Chondrocyte (in vitro differentiated cells): ENCODE results near the gene ENTPD3. TPM values are rescaled to one million over a fixed set of nuclear protein-coding genes. Genes with fewer than 3 reads are reported as not detected.

ENCODE experiments used
- DNase-seq: peaks from one replicate; pipeline ENCODE4 v3.0.0; 2021; ENCODE audit warnings: mixed read lengths, low spot score
- H3K27ac Mint-ChIP-seq: one replicate; pipeline ENCODE4 v1.8.0; 2021; ENCODE audit warnings: mild to moderate bottlenecking, moderate library complexity, mixed read lengths; ENCODE audit not compliant: unreplicated experiment
- H3K27me3 Mint-ChIP-seq: 2 replicates; pipeline ENCODE4 v1.8.0; 2021; ENCODE audit warnings: low read depth, mixed read lengths
- H3K36me3 Mint-ChIP-seq: 2 replicates; pipeline ENCODE4 v1.8.0; 2021; ENCODE audit warnings: low read depth, mixed read lengths
- H3K4me1 Mint-ChIP-seq: 2 replicates; pipeline ENCODE4 v1.8.0; 2021; ENCODE audit warnings: low read depth, mild to moderate bottlenecking, mixed read lengths
- H3K4me3 Mint-ChIP-seq: one replicate; pipeline ENCODE4 v1.8.0; 2021; ENCODE audit warnings: mild to moderate bottlenecking, moderate library complexity, mixed read lengths; ENCODE audit not compliant: unreplicated experiment
- H3K9me3 Mint-ChIP-seq: 2 replicates; pipeline ENCODE4 v1.8.0; 2021; ENCODE audit warnings: low read depth, mixed read lengths
- total RNA-seq: library from RNA; stranded (reverse); gene quantifications from 3 replicates; pipeline ENCODE4 v1.2.1, GENCODE V29; 2021
- TF ChIP-seq, protein P1 (sequence below): fragments of 200-600 bp; sonication (generic); IDR thresholded peaks from 2 replicates; pipeline ENCODE4 v1.5.0; 2021; ENCODE audit warnings: antibody characterized with exemption, mild to moderate bottlenecking, moderate library complexity

The ENTPD3 gene
- total RNA-seq, 1 donor from 2014 or later: 0.15 TPM

DNA sequence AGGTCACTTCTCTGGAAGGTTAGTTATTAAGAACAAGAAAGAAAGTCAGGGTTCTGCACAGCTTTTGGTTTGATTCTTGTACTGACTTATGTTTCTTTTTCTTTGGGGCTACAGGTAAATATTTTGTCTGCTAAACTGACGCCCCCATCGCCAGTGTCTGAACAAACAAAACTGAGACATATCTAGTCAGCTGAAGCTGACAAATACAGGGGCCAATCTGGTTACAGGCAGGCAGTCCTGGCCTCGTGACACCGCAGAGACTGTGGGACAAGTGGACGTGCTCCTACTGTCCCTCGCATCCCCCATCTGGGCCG is 65.5 kb downstream of the ENTPD3 start:
- Mint-ChIP-seq H3K9me3 (no peaks in the 10 kb centered on the region), H3K27me3 (no peaks in the 10 kb centered on the region), H3K27ac (peak overlapping the region; percentile 99), H3K4me3 (peak overlapping the region; percentile 97), H3K4me1 (peaks cover 30% of the 10 kb centered on the region), H3K36me3 (no peaks in the 10 kb centered on the region)
- TF ChIP-seq, protein P1, sequence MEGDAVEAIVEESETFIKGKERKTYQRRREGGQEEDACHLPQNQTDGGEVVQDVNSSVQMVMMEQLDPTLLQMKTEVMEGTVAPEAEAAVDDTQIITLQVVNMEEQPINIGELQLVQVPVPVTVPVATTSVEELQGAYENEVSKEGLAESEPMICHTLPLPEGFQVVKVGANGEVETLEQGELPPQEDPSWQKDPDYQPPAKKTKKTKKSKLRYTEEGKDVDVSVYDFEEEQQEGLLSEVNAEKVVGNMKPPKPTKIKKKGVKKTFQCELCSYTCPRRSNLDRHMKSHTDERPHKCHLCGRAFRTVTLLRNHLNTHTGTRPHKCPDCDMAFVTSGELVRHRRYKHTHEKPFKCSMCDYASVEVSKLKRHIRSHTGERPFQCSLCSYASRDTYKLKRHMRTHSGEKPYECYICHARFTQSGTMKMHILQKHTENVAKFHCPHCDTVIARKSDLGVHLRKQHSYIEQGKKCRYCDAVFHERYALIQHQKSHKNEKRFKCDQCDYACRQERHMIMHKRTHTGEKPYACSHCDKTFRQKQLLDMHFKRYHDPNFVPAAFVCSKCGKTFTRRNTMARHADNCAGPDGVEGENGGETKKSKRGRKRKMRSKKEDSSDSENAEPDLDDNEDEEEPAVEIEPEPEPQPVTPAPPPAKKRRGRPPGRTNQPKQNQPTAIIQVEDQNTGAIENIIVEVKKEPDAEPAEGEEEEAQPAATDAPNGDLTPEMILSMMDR: no peak
- no peak for DNase-seq

DNA sequence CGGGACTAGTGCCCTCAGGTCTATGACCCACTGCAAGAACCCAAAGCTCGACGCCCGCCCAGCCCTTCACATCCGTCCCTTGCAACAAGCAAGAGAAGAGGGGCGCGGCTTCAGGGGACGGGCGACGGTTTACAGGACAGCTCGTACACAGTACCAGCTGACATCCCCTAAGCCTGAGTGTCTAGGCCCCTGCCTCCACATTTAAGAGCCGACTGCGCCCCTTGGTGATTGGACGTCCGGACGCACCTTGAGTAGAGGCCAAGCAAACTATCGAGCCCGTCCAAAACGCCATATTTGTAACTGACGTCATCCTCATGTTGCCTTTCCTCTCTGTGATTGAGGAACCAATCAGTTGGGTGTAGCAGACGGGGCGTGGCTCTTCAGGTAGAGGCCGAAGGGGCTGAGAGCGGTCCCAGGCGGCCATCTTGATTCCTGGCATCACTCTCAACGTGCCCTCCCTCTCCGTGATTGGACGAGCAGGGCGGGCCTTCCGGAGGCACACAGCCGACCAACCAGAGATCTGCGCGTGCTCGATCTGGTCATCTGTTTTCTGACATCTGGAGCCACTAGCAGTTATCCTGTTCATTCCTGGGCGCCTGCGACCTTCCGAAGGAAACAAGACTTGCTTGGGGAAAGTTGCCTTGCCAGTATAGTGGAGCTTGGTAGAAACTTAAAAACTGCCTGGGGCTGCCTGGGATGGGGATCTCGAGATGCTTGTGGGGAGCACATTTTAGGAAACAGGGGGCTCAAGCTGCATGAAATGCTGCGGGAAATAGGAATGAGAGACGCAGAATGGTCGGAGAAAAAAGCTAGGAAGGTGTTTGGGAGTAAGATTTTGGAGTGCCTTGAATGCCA is 66.1 kb downstream of the ENTPD3 start:
- Mint-ChIP-seq H3K36me3 (peaks cover 5% of the 10 kb centered on the region), H3K4me3 (peak overlapping the region; percentile 97), H3K4me1 (peaks cover 36% of the 10 kb centered on the region), H3K9me3 (no peaks in the 10 kb centered on the region), H3K27me3 (no peaks in the 10 kb centered on the region), H3K27ac (peak overlapping the region; percentile 99)
- TF ChIP-seq, protein P1: peak; percentile 10
- peak; percentile 99 for DNase-seq

DNA sequence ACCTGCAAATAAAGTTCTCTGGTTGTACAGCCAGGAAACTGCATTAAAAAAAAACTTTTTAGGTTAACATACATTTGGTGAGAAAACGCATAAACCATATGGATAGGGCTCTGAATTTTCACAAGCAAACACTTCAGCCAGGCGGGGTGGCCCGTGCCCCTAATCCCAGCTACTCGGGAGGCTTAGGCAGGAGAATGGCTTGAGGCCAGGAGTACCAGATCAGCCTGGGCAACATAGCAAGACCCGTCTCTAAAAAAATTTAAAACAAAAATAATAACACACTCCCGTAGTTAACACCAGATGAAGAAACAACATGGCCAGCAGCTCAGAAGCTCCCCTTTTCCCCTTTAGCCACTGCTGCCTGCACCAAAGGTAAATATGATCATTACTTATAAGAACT is 66.9 kb downstream of the ENTPD3 start:
- TF ChIP-seq, protein P1: no peak
- no peaks in the 10 kb centered on the region for H3K9me3 Mint-ChIP-seq
- peak overlapping the region; percentile 99 for H3K27ac Mint-ChIP-seq
- H3K4me1 Mint-ChIP-seq: peaks cover 43% of the 10 kb centered on the region
- H3K4me3 Mint-ChIP-seq: peak overlapping the region; percentile 97
- DNase-seq: no peak
- H3K36me3 Mint-ChIP-seq: peaks cover 11% of the 10 kb centered on the region
- H3K27me3 Mint-ChIP-seq: no peaks in the 10 kb centered on the region

DNA sequence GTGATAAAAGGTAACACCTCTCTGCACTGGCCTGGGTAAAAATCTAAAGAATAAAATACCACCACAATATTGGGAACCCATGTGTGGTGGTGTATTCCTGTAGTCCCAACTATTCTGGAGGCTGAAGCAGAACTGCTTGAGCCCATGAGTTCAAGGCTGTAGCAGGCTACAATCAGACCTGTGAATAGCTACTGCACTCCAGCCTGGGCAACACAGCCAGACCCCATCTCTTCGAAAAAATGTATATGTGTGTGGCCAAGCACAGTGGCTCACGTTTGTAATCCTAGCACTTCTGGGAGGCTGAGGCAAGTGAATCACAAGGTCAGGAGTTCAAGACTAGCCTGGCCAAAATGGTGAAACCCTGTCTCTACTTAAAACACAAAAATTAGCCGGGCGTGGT is 68.3 kb downstream of the ENTPD3 start:
- TF ChIP-seq, protein P1: no peak
- H3K27ac Mint-ChIP-seq: no peak overlapping the region
- no peaks in the 10 kb centered on the region for H3K27me3 Mint-ChIP-seq
- no peak for DNase-seq
- H3K4me3 Mint-ChIP-seq: peak overlapping the region; percentile 74
- H3K36me3 Mint-ChIP-seq: peaks cover 15% of the 10 kb centered on the region
- H3K9me3 Mint-ChIP-seq: no peaks in the 10 kb centered on the region
- H3K4me1 Mint-ChIP-seq: peaks cover 50% of the 10 kb centered on the region

DNA sequence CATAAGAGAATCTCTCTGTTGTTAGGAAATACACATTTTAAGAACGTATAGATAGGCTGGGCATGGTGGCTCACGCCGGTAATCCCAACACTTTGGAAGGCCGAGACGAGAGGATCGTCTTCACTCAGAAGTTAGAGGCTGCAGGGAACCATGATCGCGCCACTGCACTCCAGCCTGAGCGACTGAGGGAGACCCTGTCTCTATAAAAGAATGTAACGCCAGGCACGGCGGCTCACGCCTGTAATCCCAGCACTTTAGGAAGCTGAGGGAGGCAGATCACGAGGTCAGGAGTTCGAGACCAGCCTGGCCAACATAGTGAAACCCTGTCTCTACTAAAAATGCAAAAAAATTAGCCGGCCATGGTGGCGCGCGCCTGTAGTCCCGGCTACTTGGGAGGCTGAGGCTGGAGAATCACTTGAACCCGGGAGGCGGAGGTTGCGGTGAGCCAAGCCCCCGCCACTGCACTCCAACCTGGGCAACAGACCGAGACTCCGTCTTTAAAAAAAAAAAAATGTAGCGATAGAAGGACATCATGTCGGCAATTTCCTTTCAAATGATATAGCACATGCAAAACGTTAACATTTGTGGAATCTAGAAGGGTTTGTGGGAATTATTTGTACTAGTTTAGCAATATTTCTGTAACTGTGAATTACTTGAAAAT is 69.4 kb downstream of the ENTPD3 start:
- no peak for DNase-seq
- TF ChIP-seq, protein P1: no peak
- peak overlapping the region; percentile 76 for H3K27ac Mint-ChIP-seq
- no peaks in the 10 kb centered on the region for H3K9me3 Mint-ChIP-seq
- peaks cover 20% of the 10 kb centered on the region for H3K36me3 Mint-ChIP-seq
- H3K4me1 Mint-ChIP-seq: peaks cover 51% of the 10 kb centered on the region
- no peaks in the 10 kb centered on the region for H3K27me3 Mint-ChIP-seq
- H3K4me3 Mint-ChIP-seq: peak overlapping the region; percentile 74
